ENCODE data around the gene CAMK1D.
"Not testable (repeated sequence)": the region's sequence is repeated elsewhere in the genome, so short reads cannot be mapped to it uniquely, and the experiment has no call there.

Gene CAMK1D

GRCh38 chr10:12835709-12836108 lies 486.4 kb downstream of the CAMK1D start:
- DNase-seq (ENCODE audit: extremely low read depth in 1 of 2, low read depth in 1 of 2): no peak

DNA sequence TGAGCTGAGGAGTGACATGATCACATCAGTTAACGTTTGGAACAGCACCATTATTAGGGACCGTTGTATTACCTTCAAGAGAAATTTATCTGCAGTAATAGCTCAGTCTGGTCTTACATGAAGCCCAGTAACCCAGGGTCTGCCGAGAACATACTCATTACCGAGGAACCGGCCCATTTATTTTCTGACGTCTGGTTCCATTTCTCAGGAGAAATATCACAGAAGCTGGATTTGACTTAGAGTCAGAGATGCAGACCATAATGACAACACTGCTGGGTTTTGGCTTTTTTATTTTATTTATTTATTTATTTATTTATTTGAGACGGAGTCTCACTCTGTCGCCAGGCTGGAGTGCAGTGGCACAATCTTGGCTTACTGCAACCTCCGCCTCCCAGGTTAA lies 489.0 kb downstream of the CAMK1D start:
- no peak for DNase-seq (ENCODE audit: extremely low read depth in 1 of 2, low read depth in 1 of 2)

DNA sequence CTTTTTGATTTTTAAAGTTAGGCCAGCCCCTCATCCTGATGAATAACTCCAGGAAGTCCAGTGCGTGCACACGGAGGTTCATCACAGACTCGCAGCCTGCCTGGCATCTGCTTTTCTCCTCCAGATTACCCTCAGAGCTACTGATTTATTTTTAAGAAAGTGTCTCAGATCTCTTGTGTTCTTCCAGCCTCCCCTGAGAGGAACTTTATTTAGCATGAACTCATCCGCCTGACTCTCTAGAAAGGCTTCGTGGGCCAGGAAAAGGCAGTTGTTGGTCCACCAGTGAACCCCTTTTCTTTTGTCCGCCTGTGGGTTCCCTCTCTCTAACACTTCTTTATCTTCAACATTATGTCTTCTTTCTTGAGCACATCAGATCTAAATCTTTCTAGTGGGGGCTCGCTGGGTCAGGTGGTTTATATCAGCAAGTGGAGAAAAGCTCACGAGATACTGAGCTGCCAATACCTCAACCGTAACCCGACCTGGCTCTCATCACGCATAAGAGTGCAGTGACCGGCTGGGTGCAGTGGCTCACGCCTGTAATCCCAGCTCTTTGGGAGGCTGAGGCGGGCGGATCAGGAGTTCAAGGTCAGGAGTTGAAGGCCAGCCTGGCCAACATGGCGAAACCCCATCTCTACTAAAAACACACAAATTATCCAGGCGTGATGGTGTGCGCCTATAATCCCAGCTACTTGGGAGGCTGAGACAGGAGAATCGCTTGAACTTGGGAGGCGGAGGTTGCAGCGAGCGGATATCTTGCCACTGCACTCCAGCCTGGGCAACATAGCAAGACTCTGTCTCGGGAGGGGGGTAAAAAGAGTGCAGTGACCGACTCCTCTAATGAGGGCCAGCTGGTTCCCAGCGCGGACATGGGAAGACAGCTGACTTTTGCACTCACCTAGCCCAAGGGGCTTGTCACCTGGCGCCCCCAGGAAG lies 489.9 kb downstream of the CAMK1D start:
- DNase-seq (ENCODE audit: extremely low read depth in 1 of 2, low read depth in 1 of 2): no peak

DNA sequence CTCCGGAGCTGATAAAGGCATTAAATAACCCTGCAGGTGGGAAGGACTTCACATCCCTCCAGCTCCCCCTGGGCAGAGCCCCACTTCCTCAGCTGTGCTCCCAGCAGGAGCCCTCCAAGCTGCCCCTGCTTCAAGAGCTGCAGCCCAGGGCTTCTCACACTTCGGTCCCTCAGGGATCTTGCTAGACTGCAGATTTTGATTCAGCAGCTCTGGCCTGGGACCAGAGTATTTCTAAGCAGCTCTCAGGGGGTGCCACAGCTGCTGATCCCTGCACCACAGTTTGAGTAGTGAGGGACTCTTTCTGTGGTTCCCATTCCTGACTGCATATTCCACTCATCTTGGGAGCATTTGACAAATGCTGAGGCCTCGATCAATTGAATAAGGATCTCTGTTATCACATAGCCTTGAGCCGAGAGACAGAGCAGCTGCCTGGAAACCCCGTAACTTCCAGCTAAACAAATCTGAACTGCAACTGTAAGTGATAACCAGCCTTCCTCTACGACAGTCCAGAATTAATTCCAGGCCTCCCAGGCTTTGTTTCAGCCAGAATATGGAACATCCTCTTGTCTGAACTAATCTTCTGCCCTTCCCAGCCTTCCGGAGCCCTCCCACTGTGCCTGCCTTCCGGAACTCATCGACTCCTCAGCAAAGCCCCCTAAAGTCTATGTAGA lies 490.7 kb downstream of the CAMK1D start:
- no peak for DNase-seq (ENCODE audit: extremely low read depth in 1 of 2, low read depth in 1 of 2)

GRCh38 chr10:12841426-12841825 lies 492.1 kb downstream of the CAMK1D start:
- no peak for DNase-seq (ENCODE audit: extremely low read depth in 1 of 2, low read depth in 1 of 2)

GRCh38 chr10:12841826-12842225 lies 492.5 kb downstream of the CAMK1D start:
- no peak for DNase-seq (ENCODE audit: extremely low read depth in 1 of 2, low read depth in 1 of 2)

DNA sequence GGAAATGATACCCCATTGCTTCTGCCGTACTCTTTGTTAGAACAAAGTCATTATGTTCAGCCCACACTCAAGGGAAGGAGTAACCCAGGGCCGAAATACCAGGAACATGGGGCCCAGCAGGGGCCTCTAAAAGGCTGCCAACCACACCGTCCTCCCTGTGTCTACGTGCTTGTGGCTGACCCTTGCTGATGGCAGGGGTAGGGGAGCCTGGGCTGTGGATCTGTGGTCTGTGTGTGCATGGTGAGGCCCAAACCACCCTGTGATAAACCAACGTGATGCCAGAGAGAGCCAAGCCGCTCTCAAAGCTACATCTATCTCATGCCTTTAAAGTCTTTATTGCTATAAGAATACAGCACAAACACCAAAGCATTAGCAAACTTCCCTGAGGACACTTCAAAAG lies 493.0 kb downstream of the CAMK1D start:
- no peak for DNase-seq (ENCODE audit: extremely low read depth in 1 of 2, low read depth in 1 of 2)

DNA sequence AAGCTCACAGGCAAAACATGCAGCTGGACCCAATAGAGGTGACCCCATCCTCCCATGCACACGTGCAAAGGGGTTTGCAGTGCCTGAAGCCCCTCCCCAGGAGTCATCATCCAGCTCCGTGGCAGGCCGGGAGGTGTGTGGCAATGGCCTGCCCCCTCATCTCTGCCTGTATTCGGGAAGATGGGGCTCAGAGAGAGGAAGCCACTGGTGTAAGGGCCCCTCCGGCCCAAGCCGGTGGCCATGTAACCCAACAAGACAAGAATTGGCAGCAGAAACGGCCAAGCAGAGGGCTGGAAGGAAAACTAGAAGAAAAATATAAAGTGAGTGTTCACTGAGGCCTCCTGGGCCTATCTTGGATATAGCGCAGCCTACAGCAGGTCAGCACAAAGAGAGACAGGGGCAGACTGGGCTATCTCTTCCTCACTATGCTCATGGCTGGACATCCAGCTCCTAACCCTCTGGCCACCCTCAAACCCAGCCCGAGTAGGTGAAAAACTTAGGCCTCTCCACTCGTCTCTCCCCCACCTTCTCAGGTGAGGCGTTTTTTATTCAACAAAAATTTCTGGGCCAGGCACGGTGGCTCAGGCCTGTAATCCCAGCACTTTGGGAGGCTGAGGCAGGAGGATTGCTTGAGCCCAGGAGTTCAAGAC lies 494.1 kb downstream of the CAMK1D start:
- DNase-seq (ENCODE audit: extremely low read depth in 1 of 2, low read depth in 1 of 2): no peak

DNA sequence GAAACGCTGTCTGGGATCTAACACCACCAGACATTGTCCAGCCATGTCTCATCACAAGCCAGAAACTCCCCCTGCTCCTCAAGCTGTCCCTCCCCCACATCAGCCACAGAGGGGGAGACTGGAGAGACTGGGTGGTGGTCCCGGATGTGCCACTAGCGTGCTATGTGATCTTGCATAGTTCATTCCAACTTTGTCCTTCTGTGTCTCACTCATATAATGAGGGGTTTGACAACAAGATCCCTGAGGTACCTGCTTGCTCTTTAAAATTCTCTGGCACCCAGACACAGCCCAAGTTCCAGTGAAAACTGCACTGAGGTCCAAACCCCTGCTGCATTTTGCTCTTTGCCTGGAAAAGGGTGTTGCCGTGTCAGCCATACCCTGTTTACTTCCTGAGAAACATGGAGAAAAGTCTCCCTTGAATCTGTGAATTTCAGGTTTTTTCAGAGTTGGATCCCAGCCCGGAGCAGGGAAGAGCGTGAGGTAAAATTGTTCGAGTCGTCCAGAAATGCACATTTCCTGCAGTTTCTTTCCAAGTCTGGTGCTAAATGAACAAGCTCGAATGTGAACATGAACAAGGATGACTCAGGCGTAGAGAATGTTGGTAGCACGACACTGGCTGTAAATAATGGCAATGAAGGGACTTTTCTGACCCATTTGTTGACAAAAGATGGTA lies 495.6 kb downstream of the CAMK1D start:
- no peak for DNase-seq (ENCODE audit: extremely low read depth in 1 of 2, low read depth in 1 of 2)

GRCh38 chr10:12846718-12847117 lies 497.4 kb downstream of the CAMK1D start:
- no peak for DNase-seq (ENCODE audit: extremely low read depth in 1 of 2, low read depth in 1 of 2)

- DNase-seq (ENCODE audit: extremely low read depth in 1 of 2, low read depth in 1 of 2): peak; percentile 3 to 19
These were observed 498.1 kb downstream of the CAMK1D start for GRCh38 chr10:12847361-12847975.

- DNase-seq (ENCODE audit: extremely low read depth in 1 of 2, low read depth in 1 of 2): no peak
These were observed 499.3 kb downstream of the CAMK1D start for GRCh38 chr10:12848439-12849173.

GRCh38 chr10:12849319-12850181 lies 500.2 kb downstream of the CAMK1D start:
- no peak for DNase-seq (ENCODE audit: extremely low read depth in 1 of 2, low read depth in 1 of 2)

DNA sequence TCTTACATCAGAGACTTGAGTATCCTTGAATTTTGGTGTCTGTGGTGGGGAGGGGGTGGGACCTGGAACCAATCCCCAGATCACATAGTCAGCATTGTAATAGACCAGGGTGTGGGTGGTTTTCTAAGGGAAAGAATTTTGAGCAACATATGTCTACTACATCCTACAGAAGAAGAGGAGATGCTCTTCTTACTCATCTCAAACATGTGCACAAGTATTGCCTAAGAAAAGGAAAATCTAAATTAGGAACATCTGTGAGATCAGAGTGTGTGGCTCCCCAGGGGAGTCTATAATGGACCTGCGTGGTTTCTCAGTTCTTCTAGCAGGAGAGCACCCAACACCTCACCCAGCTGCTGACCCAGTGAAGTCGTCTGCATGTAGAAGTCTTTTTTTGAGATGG lies 503.3 kb downstream of the CAMK1D start:
- no peak for DNase-seq (ENCODE audit: extremely low read depth in 1 of 2, low read depth in 1 of 2)

DNA sequence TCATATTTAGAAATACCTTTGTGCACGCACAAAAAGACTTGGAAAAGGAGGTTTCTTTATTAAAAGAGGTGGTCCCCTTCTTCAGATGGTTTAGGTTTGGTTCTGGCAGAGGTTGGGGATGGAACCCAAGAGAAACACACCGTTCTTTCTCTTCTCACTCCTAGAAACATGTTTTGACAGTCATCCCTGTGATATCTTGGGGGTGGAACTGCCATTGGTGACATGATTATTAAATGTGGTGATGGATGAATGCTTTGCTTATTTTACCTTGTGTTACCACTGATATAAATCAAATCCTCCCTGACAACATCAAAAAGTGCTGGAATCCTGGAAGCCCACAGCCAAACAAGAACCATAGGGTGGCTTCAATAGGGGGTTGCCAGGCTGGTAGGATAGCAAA lies 505.6 kb downstream of the CAMK1D start:
- DNase-seq (ENCODE audit: extremely low read depth in 1 of 2, low read depth in 1 of 2): no peak

DNA sequence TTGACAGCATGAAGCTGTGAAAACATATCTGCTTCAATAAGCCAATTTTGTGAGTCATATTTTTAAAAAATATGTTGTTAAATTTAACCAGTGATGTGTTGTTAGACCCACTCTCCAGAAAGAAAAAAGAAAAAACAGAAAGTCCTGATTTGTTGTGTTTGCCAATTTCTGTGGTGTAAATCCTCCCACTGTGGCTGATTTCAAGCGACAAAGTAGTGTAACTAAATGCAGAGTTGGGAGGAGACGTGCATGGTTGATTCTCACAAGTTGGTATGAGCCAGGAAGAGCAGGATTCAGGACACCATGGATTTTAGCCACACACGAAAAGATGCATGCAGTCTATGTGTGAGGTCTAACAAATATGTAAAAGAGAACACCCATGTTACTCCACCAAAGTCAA lies 513.1 kb downstream of the CAMK1D start:
- no peak for DNase-seq (ENCODE audit: extremely low read depth in 1 of 2, low read depth in 1 of 2)

GRCh38 chr10:12865515-12865914 lies 516.2 kb downstream of the CAMK1D start:
- not testable (repeated sequence) for DNase-seq (ENCODE audit: extremely low read depth in 1 of 2, low read depth in 1 of 2)

DNA sequence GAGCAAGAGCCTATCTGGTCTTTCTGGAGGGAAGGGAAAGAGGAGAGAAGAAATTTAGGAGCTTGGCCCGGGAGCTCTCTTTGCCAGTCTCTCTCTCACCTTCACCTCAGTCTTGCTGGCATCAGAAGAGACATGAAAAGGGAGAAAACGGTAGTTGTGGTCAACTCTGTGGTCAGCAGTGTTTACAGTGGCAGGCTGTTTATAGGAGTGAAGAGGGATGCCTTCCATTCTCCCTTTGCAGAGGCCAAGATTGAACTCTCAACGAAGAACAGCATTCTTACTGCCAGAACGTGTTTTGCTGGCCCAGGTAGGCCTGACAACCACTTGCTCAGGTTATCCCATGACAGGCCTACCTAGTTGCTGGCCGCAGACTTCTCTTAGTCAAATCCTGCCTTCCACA lies 518.9 kb downstream of the CAMK1D start:
- no peak for DNase-seq (ENCODE audit: extremely low read depth in 1 of 2, low read depth in 1 of 2)

DNA sequence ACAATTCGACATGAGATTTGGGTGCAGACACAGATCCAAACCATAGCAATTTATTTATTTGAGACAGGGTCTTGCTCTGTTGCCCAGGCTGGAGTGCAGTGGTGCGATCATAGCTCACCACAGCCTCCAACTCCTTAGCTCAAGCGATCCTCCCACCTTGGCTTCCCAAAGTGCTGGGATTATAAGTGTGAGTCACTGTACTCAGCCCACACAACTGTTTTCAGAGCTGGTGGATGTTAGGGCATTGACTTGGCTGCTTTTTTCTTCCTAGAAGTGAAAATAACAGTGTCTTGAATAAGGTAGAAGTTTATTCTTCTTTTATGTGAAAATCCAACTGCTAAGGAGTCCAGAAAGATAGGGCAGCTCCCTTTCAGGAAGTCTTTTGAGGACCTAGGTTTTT lies 520.1 kb downstream of the CAMK1D start:
- DNase-seq (ENCODE audit: extremely low read depth in 1 of 2, low read depth in 1 of 2): no peak
